ENCODE results near the gene ENTREP1.

GRCh38 chr9:69392826-69393225 lies 67.8 kb downstream of the ENTREP1 start:
- TF ChIP-seq CTCF (IDR thresholded peaks at IDR 0.05) (no peak), POLR2A (IDR thresholded peaks at IDR 0.05) (no peak)

Measured in stomach (tissue), 4 donors.